Measurements from ENCODE around the gene FCN3.

Gene FCN3

DNA sequence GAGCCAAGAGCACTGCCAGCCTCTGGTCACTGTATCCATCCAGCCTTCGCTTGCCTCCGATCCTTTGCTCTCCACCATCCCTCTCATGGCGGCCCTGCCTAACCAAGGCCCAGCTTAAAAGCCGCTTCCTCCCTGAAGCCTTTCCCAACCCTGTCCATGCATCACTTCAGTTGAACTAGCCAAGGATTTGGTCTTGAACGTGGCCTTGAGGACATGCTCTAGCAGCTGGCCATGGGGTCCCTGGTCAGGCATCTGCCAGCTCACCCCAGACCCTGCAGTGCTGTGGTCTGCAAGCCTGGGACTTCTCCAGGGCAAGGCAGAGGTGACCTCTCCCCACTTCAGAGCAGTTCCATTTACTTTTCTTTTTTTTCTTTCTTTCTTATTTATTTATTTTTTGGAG is 37.9 kb downstream of the FCN3 start:
- no peak for DNase-seq

GRCh38 chr1:27335506-27336422 is 38.9 kb downstream of the FCN3 start:
- DNase-seq, result no peak

GRCh38 chr1:27333717-27334279 is 40.8 kb downstream of the FCN3 start:
- peak; percentile 4 for DNase-seq

DNA sequence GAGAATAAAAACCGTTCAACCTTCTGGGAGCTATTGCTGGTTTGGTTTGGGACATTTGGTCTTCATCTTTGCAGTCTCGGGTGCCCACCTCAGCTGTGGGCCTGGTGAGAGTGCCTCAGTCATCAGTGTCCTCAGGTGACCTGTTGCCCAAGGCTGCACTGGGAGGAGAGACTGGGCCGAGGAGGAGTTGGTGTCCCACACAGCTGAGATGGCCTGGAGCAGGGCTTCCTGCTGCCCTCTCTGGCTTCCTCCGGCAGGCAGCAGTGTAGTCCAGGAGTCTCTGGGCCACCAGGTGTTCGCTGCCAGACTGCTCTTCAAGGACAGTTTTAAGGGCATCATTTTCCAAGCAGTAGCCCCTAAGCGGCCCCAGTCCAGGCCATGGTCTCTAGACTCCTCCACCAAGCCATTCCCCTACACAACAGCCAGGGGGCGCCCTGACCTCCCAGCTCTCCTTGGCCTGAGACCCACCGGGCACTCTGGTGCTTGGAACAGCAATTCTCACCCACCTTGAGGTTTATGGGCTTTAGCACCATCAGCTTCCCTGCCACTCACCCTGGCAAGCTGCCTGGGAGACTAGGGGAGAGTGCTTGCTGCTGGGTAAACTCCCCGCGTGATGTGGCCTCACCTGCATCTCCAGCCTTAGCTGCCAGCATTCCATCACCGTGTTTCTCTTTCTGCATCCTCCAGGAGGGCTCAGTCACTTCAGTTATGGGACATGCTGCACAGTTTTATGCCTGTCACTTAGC is 41.9 kb downstream of the FCN3 start:
- DNase-seq, result peak; percentile 58

DNA sequence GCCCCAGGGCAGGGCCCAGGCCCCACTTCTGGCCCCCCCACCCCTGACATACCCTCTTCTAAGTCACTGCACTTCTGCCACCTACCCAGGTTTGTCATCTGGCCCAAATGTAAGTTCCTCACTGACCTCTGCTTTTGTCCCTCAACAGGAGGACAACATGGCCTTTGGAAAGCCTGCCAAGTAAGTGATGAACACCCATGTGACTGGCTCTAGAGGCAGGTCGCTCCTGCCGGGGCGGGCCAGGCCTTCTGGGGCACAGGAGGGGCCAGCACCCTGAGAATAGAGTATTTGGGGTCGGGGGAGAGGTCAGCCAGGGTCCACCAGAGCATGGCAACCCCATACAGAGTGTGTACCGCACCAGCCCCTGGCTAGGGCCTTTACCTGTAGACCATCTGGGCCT is 42.7 kb downstream of the FCN3 start:
- DNase-seq, result peak; percentile 29

DNA sequence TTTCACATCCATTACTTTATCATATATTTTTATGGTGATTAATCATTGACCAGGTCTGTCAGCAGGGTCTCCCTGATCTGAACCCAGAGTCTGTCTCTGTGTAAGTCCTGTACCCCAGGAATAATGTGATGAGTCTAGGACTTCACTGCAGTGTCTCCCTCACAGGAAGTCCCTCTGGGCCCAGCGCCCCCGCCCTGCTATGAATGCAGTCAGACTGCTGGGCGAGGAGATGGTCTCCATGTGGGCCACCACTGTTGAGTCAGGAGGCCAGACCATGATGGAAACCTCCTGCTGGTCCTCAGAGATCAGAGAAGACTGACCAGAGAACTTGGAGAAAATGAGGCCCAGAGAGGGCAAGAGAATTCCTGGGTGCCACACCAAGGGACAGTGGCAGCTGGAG is 43.2 kb downstream of the FCN3 start:
- DNase-seq, result no peak

DNA sequence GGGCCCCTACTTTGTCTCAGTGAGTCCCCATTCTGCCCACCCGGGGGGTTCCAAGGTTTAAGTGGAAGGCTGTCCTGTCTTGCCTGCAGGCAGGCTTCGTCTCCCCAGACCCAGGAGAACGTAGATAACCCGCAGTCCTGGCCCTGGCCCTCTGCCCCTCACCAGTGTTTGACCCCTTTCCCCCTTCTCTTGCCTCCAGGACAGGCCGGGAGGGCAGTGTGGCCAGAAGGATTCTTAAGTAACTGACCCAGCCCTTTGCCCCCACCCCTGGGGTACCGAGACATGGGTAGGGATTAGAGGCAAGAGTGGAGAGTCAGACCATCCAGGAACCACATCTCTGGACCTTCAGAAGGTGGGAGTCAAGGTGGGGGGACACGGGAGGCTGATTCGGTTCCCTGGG is 43.8 kb downstream of the FCN3 start:
- peak; percentile 15 for DNase-seq

DNA sequence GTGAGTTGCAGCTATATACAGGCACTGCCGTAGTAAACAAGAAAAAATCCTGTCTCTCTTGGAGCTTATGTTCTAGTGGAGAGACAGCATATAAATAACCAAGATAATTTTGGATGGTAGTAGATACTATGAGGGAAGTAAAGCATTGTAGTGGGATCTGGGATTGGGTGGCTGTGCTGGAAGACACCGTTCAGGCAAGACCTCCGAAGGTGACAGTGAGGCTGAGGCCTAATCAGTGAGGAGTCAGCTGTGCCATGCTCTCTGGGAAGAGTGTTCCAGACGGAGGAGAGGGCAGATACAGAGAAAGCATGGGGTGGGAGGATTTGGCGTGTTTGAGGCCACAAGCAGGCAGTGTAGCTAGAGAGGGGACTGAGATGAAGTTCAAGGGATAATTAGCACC is 46.7 kb downstream of the FCN3 start:
- DNase-seq, result no peak

GRCh38 chr1:27325286-27325685 is 49.3 kb downstream of the FCN3 start:
- no peak for DNase-seq

- DNase-seq, result no peak
These were observed 51.9 kb downstream of the FCN3 start for GRCh38 chr1:27322569-27323240.

- peak; percentile 98 for DNase-seq
These were observed 52.6 kb downstream of the FCN3 start, which contains the start of gene TMEM222 for GRCh38 chr1:27321813-27322568. TMEM222 (plus strand) TSS chr1:27322163; CDS start chr1:27322198, 35 bp downstream.
